Measurements from ENCODE around the gene MRPL11.
A peak's percentile ranks its signal among the peaks of the same experiment; 100 is the strongest.

Gene MRPL11

GRCh38 chr11:66388780-66389386, 49.8 kb downstream of the MRPL11 start:
- DNase-seq (ENCODE audit: low spot score) = peak; percentile 72

GRCh38 chr11:66386171-66387069, 52.2 kb downstream of the MRPL11 start:
- DNase-seq (ENCODE audit: low spot score) = peak; percentile 96
